ENCODE data around the gene FAM210A. TPM values are rescaled to one million over a fixed set of nuclear protein-coding genes. Genes with fewer than 3 reads are reported as not detected.
"Not testable (repeated sequence)": the region's sequence is repeated elsewhere in the genome, so short reads cannot be mapped to it uniquely, and the experiment has no call there.

Gene FAM210A
- total RNA-seq, 4 donors from 2014 or later = 13.8 to 31.5 (median 20.4) TPM

DNA sequence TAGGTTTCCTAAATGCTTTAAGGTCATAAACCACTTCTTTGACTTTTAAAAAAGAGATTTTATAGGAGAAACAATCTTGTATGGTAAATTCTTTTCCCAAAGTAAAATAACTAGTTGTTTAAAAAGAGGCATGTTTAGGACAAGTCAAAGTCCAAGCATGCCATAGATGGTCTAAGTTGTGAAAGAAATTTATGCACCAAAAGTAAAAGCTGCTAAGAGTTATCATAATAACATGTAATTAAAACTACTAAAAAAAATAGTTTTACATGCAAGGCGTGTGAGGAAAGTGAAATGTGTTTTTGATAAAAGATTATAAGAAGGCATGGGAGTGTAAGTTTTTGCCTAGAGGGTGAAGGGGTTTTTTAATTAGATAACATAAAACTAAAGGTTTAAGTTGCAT, 22.5 kb downstream of the FAM210A start:
- H3K4me1 ChIP-seq = no peaks in the 10 kb centered on the region
- H3K27me3 ChIP-seq = no peaks in the 10 kb centered on the region
- H3K4me3 ChIP-seq = no peak overlapping the region
- DNase-seq = no peak
- intact Hi-C loops (cut with DNase I; ENCODE audit: low total_unique reads) = no loop called here
- peaks cover 0 to 7% of the 10 kb centered on the region in 2 donors for H3K9me3 ChIP-seq
- H3K27ac ChIP-seq = no peak overlapping the region
- TF ChIP-seq POLR2A (IDR thresholded peaks at IDR 0.05) = no peak
- no peak for TF ChIP-seq CTCF (IDR thresholded peaks at IDR 0.05)
- no peaks in the 10 kb centered on the region for H3K36me3 ChIP-seq

- no peak for TF ChIP-seq POLR2A (IDR thresholded peaks at IDR 0.05)
- no peak for TF ChIP-seq CTCF (IDR thresholded peaks at IDR 0.05)
- intact Hi-C loops (cut with DNase I; ENCODE audit: low total_unique reads) = no loop called here
Measured at GRCh38 chr18:13700153-13700552, 26.2 kb downstream of the FAM210A start.

DNA sequence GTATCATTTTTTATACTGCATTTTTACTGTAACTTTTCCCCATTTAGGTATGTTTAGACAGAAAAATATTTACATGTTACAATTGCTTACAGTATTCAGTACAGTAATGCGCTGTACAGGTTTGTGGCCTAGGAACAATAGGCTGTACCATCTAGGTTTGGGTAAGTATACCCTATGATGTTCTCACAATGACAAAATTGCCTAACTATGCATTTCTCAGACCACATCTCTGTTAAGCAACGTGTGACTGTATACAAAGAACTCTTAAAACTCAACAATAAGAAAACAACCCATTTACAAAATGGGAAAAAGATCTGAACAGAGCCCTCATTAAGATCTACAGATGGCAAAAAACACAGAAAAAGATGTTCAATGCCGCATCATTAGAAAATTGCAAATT, 29.4 kb downstream of the FAM210A start:
- no peak for TF ChIP-seq POLR2A (IDR thresholded peaks at IDR 0.05)
- no peak for TF ChIP-seq CTCF (IDR thresholded peaks at IDR 0.05)
- Histone ChIP-seq H3K36me3 (no peaks in the 10 kb centered on the region), H3K9me3 (peaks cover 0 to 7% of the 10 kb centered on the region in 2 donors), H3K4me1 (no peaks in the 10 kb centered on the region), H3K4me3 (no peak overlapping the region), H3K27me3 (no peaks in the 10 kb centered on the region), H3K27ac (no peak overlapping the region)
- intact Hi-C loops (cut with DNase I; ENCODE audit: low total_unique reads) = no loop called here
- no peak for DNase-seq

More at GRCh38 chr18:13700153-13700552, 26.2 kb downstream of the FAM210A start:
- H3K4me1 ChIP-seq = no peaks in the 10 kb centered on the region
- H3K27ac ChIP-seq = no peak overlapping the region
- DNase-seq = no peak
- H3K9me3 ChIP-seq = peaks cover 0 to 7% of the 10 kb centered on the region in 2 donors
- H3K27me3 ChIP-seq = no peaks in the 10 kb centered on the region
- H3K36me3 ChIP-seq = no peaks in the 10 kb centered on the region
- H3K4me3 ChIP-seq = no peak overlapping the region

DNA sequence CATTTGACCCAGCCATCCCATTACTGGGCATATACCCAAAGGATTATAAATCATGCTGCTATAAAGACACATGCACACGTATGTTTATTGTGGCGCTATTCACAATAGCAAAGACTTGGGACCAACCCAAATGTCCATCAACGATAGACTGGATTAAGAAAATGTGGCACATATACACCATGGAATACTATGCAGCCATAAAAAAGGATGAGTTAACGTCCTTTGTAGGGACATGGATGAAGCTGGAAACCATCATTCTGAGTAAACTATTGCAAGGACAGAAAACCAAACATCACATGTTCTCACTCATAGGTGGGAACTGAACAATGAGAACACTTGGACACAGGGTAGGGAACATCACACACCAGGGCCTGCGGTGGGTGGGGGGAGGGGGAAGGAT, 31.0 kb downstream of the FAM210A start:
- not testable (repeated sequence) for H3K36me3 ChIP-seq, DNase-seq

DNA sequence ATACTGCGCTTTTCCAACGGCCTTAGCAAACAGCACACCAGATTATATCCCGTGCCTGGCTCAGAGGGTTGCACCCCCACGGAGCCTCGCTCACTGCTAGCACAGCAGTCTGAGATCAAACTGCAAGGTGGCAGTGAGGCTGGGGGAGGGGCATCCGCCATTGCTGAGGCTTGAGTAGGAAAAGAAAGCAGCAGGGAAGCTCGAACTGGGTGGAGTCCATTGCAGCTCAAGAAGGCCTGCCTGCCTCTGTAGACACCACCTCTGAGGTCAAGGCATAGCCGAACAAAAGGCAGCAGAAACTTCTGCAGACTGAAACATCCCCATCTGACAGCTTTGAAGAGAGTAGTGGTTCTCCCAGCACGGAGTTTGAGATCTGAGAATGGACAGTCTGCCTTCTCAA, 36.3 kb downstream of the FAM210A start:
- intact Hi-C loops (cut with DNase I; ENCODE audit: low total_unique reads); DNase-seq; H3K4me3 ChIP-seq; H3K27me3 ChIP-seq; H3K4me1 ChIP-seq; H3K27ac ChIP-seq; H3K9me3 ChIP-seq; H3K36me3 ChIP-seq: not testable (repeated sequence)

More for the DNA sequence above, 31.0 kb downstream of the FAM210A start:
- H3K27ac ChIP-seq; H3K4me1 ChIP-seq; intact Hi-C loops (cut with DNase I; ENCODE audit: low total_unique reads); H3K27me3 ChIP-seq; H3K9me3 ChIP-seq; H3K4me3 ChIP-seq: not testable (repeated sequence)

DNA sequence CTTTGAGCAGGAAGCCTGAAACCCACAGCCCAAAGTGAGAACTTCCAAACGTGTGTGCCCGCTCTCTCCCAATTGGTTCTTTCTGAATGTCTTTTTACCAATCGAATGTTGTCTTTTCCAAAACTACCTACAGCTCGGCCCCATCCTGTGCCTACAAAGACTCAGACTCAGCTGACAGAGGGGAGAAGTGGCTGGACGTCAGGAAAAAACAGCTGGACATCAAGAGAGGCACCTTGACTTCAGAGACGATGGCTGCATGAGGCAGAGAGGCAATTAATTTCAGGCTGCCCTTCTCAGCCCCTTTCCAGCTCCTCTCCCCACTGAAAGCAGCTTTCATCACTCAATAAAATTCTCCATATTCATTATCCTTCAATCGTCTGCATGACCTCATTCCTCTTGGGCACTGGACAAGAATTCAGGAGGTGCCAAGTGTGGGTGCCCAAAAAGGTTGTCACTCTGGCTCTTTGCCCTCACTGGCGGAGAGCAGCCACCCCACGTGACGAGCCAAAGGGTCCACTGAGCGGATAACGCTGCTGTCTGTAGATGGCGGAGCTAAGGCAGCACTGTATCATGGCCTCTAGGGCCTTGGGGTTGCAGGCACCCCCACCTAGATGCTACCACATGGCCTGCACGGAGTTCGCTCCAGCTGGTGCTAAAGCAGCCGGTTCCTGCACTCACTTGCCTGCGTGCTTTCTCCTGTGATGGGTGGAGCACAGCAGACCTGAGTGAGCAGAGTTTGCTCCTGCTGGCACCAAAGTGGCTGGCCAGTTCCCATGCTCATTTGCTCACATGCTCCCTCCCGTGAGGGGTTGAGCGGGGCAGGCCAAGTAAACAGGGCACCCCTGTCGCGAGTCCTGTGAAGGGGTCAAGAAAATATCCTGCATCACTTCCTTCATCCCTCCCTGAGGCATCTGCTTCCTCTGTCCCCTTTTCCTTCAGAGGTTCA, 37.9 kb downstream of the FAM210A start:
- Histone ChIP-seq H3K9me3 (no peaks in the 10 kb centered on the region), H3K27me3 (no peaks in the 10 kb centered on the region), H3K4me1 (no peaks in the 10 kb centered on the region), H3K4me3 (no peak overlapping the region), H3K36me3 (no peaks in the 10 kb centered on the region), H3K27ac (no peak overlapping the region)
- TF ChIP-seq CTCF (IDR thresholded peaks at IDR 0.05) (no peak), POLR2A (IDR thresholded peaks at IDR 0.05) (no peak)
- intact Hi-C loops (cut with DNase I; ENCODE audit: low total_unique reads) = no loop called here
- DNase-seq = no peak

Measured in uterus (tissue), 4 donors.